Stimulated activated naive CD4-positive, alpha-beta T cell (primary cell): ENCODE measurements around the gene HJURP.

ENCODE experiments used
- DNase-seq, 6 experiments: peaks; one replicate each; lab custom pipeline; 2025; lab: John Stamatoyannopoulos, UW

Gene HJURP

GRCh38 chr2:233792720-233793119, 61.6 kb downstream of the HJURP start:
- DNase-seq: no peak

- no peak for DNase-seq
Observed at GRCh38 chr2:233791883-233792329, 62.4 kb downstream of the HJURP start.

DNA sequence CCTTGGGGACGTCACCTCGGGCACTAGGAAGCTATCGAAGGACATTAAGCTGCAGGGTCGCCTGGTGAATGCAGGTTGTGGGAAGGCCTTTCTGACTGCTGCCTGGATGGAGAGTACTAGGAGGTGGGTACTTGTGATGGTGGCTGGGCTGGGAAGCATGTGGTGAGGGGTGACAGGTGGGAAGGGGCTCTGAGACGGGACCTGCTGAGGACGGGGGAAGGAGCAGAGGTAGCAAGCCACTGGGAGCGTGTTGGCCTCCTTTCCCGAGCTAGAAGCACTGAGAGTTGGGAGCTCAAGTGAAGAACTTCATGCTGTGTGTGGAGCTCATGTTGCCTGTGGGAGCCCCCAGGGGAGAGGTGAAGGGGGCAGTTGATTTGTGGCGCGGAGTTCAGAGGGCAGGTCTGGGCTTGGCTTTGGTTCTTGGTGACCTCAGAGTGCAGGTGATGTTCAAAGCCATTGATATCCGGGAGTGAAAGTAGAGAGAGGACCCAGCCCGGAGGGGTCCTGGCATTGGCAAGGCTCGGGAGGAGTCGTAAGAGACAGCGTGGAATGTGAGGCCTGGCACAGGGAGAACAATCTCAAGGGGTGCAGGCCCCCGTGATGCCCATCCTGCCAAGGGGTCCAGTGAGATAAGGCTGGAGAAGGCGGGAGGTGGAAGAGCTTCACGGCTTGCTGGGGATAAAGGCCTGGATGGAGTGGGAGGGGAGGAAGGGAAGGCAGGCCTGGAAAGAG, 63.0 kb downstream of the HJURP start:
- DNase-seq: no peak

GRCh38 chr2:233789554-233789953, 64.8 kb downstream of the HJURP start:
- DNase-seq: no peak
